GM19240 (cell line): Measurements from ENCODE around the gene C22orf23.
A peak's percentile ranks its signal among the peaks of the same experiment; 100 is the strongest.

Source experiments
- DNase-seq: peaks from one replicate; pipeline ENCODE4 v3.0.0; 2011; ENCODE audit warnings: low spot score; ENCODE audit not compliant: insufficient read length

The C22orf23 gene

GRCh38 chr22:37925767-37926166 lies 27.6 kb downstream of the C22orf23 start:
- DNase-seq, result no peak

- no peak for DNase-seq
These were observed 28.1 kb downstream of the C22orf23 start for GRCh38 chr22:37925330-37925729.

GRCh38 chr22:37924386-37925065 lies 28.9 kb downstream of the C22orf23 start:
- no peak for DNase-seq

- no peak for DNase-seq
These were observed 29.5 kb downstream of the C22orf23 start for GRCh38 chr22:37923927-37924326.

- DNase-seq, result no peak
These were observed 31.2 kb downstream of the C22orf23 start for GRCh38 chr22:37922191-37922590.

- DNase-seq, result no peak
These were observed 33.3 kb downstream of the C22orf23 start for GRCh38 chr22:37920126-37920525.

- DNase-seq, result no peak
These were observed 34.7 kb downstream of the C22orf23 start for GRCh38 chr22:37918580-37919270.

GRCh38 chr22:37917874-37918548 lies 35.4 kb downstream of the C22orf23 start:
- DNase-seq, result no peak

GRCh38 chr22:37916311-37916710 lies 37.1 kb downstream of the C22orf23 start:
- no peak for DNase-seq

- DNase-seq, result no peak
These were observed 40.1 kb downstream of the C22orf23 start for GRCh38 chr22:37913233-37913721.

- no peak for DNase-seq
These were observed 41.2 kb downstream of the C22orf23 start for GRCh38 chr22:37912171-37912570.

- no peak for DNase-seq
These were observed 41.7 kb downstream of the C22orf23 start for GRCh38 chr22:37911697-37912096.

GRCh38 chr22:37910890-37911672 lies 42.3 kb downstream of the C22orf23 start:
- DNase-seq, result no peak

- no peak for DNase-seq
These were observed 43.6 kb downstream of the C22orf23 start for GRCh38 chr22:37909766-37910165.

GRCh38 chr22:37907036-37907954 lies 46.1 kb downstream of the C22orf23 start:
- DNase-seq, result no peak

GRCh38 chr22:37906364-37907008 lies 46.9 kb downstream of the C22orf23 start:
- no peak for DNase-seq

- DNase-seq, result peak; percentile 80
These were observed 47.7 kb downstream of the C22orf23 start, which contains the start of gene MICALL1 for GRCh38 chr22:37905534-37906363. Gene MICALL1 (plus strand): TSS chr22:37906297. CDS start chr22:37906423, 126 bp downstream.

- no peak for DNase-seq
These were observed 48.5 kb downstream of the C22orf23 start for GRCh38 chr22:37904572-37905533.
